RWPE1 (cell line): ENCODE data around the gene DYNC1H1.

Experiments used
- CTCF ChIA-PET: fragments of 350-600 bp; sonication (Branson Sonifier 250); formaldehyde crosslinking; extraction: SDS; loops from one replicate; lab custom pipeline; 2021; lab: Yijun Ruan, JAX
- POLR2A ChIA-PET: fragments of 400-600 bp; formaldehyde crosslinking; extraction: SDS; loops from one replicate; lab custom pipeline; 2020; ENCODE audit warnings: antibody characterized with exemption; ENCODE audit not compliant: low non-redundant PET; lab: Yijun Ruan, JAX
- DNase-seq: peaks from one replicate; pipeline ENCODE4 v3.0.0; 2012; ENCODE audit warnings: low spot score
- H3K27ac ChIP-seq: fragments of 450-650 bp; 2 replicates; pipeline ENCODE4 v1.5.1; 2017
- TF ChIP-seq, protein P1 (sequence below): fragments of 450-650 bp; conservative IDR thresholded peaks from 2 replicates; pipeline ENCODE4 v1.5.1; 2017; ENCODE audit warnings: low read depth, mild to moderate bottlenecking

Gene DYNC1H1

DNA sequence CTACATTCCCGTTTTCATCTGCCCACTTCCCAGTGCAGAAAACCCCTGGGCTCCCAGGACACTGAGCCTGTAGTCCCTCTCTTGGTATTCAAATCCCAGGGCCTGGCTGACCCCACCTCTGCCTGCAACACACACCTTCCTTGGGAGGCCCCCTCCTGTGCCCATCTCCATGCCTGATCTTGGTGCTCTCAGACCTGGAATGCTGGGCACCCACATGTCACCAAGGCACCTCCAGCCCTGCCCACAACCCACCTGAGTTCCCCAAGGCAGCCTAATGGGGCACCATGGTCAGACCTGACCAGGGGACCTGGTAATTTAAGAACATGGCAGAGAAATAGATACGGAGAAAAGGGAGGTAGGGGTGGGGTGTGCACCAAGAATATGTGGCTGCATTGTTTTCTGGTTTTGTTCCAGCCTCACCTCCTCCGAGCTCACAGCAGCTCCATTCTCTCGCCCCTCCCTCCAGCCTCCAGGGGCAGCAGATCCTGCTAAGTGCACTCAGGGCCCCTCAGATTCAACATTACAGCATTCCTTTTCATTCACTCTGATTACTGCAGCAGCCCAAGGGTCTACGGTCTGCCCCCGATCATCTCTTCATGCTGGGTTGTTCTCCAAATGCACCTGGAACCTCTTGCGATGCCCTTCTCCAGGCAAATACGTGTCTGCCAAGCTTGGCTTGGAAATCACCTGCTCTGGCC lies 131.6 kb downstream of the DYNC1H1 start:
- POLR2A ChIA-PET = no interaction called here
- DNase-seq = no peak
- CTCF ChIA-PET = interaction anchor here (0.6 to 2.0 kb wide), 13 partner anchors 8 to 407 kb away, joined by 3 to 12 read pairs (median 4); no protein-coding TSS in a partner anchor
- TF ChIP-seq, protein P1, sequence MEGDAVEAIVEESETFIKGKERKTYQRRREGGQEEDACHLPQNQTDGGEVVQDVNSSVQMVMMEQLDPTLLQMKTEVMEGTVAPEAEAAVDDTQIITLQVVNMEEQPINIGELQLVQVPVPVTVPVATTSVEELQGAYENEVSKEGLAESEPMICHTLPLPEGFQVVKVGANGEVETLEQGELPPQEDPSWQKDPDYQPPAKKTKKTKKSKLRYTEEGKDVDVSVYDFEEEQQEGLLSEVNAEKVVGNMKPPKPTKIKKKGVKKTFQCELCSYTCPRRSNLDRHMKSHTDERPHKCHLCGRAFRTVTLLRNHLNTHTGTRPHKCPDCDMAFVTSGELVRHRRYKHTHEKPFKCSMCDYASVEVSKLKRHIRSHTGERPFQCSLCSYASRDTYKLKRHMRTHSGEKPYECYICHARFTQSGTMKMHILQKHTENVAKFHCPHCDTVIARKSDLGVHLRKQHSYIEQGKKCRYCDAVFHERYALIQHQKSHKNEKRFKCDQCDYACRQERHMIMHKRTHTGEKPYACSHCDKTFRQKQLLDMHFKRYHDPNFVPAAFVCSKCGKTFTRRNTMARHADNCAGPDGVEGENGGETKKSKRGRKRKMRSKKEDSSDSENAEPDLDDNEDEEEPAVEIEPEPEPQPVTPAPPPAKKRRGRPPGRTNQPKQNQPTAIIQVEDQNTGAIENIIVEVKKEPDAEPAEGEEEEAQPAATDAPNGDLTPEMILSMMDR = no peak
- peak overlapping the region; percentile 24 for H3K27ac ChIP-seq

DNA sequence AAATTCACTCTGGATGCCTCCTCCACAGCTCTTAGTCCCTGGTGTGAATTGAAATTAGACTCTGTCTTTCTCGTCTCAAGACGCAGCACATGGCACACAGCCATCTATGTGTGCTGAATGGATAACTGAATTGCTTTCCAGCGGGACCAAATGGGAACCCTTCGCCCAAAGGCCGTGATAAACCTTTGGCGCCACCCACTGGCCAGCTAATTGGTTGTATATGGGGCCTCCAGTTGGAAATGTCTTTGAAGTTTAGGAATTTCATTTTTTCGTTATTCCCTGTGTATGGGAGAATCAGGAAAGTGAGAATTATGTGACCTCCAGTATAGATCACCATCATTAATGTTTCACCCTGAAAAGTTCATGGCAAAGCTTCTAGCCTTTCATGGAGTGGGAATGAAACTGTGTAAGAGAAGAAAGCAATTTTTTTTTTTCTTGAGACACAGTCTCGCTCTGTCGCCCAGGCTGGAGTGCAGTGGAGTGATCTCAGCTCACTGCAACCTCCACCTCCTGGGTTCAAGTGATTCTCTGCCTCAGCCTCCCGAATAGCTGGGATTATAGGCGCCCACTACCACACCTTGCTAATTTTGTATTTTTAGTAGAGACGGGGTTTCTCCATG lies 132.3 kb downstream of the DYNC1H1 start:
- peak overlapping the region; percentile 24 for H3K27ac ChIP-seq
- POLR2A ChIA-PET = no interaction called here
- TF ChIP-seq, protein P1 = peak; percentile 86
- peak; percentile 73 for DNase-seq
- CTCF ChIA-PET = interaction anchor here (0.6 to 2.0 kb wide), 17 partner anchors 9 to 407 kb away, joined by 3 to 12 read pairs (median 4); no protein-coding TSS in a partner anchor

DNA sequence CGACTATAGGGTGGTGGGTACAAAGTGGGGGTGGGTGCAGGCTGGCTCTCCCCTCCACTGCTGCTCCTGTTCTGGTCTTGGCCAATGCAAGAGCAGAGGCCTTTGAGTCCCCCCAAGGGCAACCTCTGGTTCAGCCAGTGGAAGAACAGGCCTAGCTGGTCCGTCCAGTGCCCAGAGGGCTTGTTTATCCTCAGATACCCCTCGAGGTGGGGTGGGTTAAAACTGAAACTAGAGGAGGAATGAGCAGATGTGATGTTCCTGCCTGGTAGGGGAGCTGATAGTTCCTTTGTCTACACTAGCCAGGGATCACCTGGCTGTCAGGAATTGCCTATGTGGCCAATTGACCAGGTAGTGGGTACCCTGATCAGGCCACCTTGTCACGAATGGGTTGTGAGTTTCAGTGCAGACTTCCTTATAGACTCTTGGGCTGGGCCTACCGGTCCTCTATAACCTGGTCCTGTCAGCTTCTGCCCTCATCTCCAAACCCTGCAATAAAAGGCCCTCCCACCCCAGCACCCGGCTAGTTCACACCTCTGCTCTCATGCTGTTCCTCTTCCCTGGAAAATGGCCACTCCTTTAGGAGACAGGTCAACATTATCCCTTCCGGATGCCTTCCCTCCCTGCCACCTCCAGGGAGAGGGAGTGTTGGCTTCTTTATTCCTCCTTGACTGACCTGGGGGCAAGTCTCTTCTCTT lies 133.2 kb downstream of the DYNC1H1 start:
- POLR2A ChIA-PET = interaction anchor here (0.6 kb wide), 1 partner anchor 10 kb away, joined by 4 read pairs; no protein-coding TSS in a partner anchor
- CTCF ChIA-PET = interaction anchor here (0.6 to 2.0 kb wide), 9 partner anchors 14 to 220 kb away, joined by 3 to 12 read pairs (median 4); no protein-coding TSS in a partner anchor
- peak; percentile 49 for DNase-seq
- H3K27ac ChIP-seq = no peak overlapping the region
- TF ChIP-seq, protein P1 = no peak

DNA sequence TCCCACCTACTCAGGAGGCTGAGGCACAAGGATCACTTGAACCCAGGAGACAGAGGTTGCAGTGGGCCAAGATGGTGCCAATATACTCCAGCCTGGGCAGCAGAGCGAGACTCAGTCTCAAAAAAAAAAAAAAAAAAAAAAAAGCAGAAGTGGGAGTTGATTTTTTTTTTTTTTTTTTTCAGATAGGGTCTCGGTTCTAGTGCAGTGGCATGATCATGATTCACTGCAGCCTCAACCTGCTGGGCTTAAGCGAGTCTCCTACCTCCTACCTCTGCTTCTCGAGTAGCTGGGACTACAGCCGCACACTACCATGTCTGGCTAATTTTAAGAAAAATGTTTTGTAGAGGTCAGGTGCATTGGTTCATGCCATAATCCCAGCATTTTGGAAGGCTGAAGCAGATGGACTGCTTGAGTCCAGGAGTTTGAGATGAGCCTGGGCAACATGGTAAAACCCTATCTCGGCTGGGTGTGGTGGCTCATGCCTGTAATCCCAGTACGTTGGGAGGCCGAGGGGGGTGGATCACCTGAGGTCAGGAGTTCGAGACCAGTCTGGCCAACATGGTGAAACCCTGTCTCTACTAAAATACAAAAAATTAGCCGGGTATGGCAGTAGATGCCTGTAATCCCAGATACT lies 138.8 kb downstream of the DYNC1H1 start:
- H3K27ac ChIP-seq = no peak overlapping the region
- TF ChIP-seq, protein P1 = no peak

DNA sequence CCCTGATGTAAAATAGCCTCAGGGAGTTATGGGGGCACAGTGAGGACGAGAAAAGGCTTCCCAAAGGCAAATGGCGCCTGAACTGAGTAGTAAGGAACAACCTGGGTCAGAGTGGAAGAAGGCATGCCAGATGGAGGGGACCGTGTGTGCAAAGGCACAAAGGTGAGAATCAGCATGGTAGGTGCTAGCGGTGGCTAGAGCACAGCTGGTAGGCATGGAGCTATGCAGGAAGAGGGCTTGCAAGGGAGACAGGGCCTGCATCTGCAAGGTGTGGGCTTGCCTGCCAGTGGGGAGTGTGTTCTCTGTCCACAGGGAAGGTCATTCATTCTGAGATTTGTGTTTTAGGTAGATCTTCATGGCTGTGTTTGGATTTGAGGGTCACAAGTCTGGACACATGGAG lies 141.0 kb downstream of the DYNC1H1 start:
- H3K27ac ChIP-seq = no peak overlapping the region
- POLR2A ChIA-PET = no interaction called here
- TF ChIP-seq, protein P1 = no peak
- CTCF ChIA-PET = no interaction called here
- DNase-seq = no peak

More for the DNA sequence above, 138.8 kb downstream of the DYNC1H1 start:
- POLR2A ChIA-PET = no interaction called here
- CTCF ChIA-PET = no interaction called here
- no peak for DNase-seq
